ENCODE results near the gene STK11IP.

GRCh38 chr2:219570924-219571310 is 26.7 kb upstream of the STK11IP start:
- TF ChIP-seq, protein P1, sequence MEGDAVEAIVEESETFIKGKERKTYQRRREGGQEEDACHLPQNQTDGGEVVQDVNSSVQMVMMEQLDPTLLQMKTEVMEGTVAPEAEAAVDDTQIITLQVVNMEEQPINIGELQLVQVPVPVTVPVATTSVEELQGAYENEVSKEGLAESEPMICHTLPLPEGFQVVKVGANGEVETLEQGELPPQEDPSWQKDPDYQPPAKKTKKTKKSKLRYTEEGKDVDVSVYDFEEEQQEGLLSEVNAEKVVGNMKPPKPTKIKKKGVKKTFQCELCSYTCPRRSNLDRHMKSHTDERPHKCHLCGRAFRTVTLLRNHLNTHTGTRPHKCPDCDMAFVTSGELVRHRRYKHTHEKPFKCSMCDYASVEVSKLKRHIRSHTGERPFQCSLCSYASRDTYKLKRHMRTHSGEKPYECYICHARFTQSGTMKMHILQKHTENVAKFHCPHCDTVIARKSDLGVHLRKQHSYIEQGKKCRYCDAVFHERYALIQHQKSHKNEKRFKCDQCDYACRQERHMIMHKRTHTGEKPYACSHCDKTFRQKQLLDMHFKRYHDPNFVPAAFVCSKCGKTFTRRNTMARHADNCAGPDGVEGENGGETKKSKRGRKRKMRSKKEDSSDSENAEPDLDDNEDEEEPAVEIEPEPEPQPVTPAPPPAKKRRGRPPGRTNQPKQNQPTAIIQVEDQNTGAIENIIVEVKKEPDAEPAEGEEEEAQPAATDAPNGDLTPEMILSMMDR (IDR thresholded peaks at IDR 0.05) = no peak
- TF ChIP-seq POLR2AphosphoS5 (IDR thresholded peaks at IDR 0.05) = no peak
